ENCODE data around the gene CIC. TPM values are rescaled to one million over a fixed set of nuclear protein-coding genes. Genes with fewer than 3 reads are reported as not detected.

The CIC gene
- total and polyA plus RNA-seq, 9 of the 15 experiments (the other 6 are each of a cell fraction or from before 2014, with no cell fraction given): 0.07 to 44.7 (median 8.6) TPM

DNA sequence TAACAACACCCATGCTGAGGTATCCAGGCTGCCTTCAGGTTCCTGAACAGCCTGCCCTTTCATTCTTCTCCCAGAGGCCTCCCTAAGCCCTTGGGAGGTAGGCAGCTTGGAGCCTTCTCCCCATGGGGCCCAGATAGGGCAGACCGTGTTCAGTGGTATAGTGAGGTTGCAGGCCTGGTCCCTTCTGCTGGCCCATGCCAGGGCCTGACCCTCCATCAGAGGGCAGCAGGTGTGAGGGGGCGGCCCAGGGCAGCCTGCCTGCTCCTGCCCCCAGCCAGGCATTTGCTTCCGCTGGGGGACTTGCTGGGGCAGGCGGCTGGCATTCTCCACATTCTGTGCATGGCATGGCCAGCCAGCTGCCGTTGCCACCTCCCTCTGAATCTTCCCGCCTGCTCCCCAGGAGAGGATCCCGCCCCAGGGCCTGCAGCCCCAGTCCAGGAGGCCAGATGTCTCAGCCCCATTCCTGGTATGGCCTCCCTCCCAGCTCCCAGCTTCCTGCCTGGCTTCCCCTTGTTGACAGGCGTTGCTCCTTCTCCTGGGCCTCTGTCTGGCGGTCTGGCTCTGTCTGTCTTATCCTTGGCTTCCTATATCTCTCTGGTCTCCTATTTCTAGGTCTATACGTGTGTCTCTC, 8.9 kb downstream of the CIC start:
- H3K4me2 ChIP-seq (ENCODE audit: insufficient read depth, low read length): no peak overlapping the region
- no peak for DNase-seq (ENCODE audit: extremely low read depth in 1 of 4, low spot score in 3 of 4)
- H2AFZ ChIP-seq (ENCODE audit: low read depth, low read length): no peak overlapping the region
- H3K79me2 ChIP-seq (ENCODE audit: control insufficient read depth, insufficient read depth, low read length): peaks cover 49% of the 10 kb centered on the region
- H3K27ac ChIP-seq (ENCODE audit: extremely low read depth, low read depth, low read length): no peak overlapping the region
- H3K9me3 ChIP-seq (replicated peaks; ENCODE audit: control insufficient read depth, insufficient read depth, low read depth, low read length): no peaks in the 10 kb centered on the region
- intact Hi-C loops (cut with micrococcal nuclease): no loop called here
- peaks cover 28 to 63% of the 10 kb centered on the region in 2 experiments for H3K4me1 ChIP-seq (replicated peaks in 1 of 2; ENCODE audit: control insufficient read depth in 2 of 2, insufficient read depth in 2 of 2, low read length in 2 of 2)
- TF ChIP-seq SNRNP70 (optimal IDR thresholded peaks at IDR 0.05; ENCODE audit: low read depth, low read length) (no peak), POLR2G (IDR thresholded peaks at IDR 0.05; ENCODE audit: low read depth, low read length) (peak; percentile 46; the same call in 1 of the 2 replicates), RBFOX2 (IDR thresholded peaks at IDR 0.05; ENCODE audit: low read depth, low read length) (peak; percentile 40)
- no peaks in the 10 kb centered on the region for H3K27me3 ChIP-seq (ENCODE audit: control insufficient read depth in 2 of 2, insufficient read depth in 2 of 2, low read length in 2 of 2)
- no peak for FAIRE-seq
- CTCF ChIA-PET (ENCODE audit: low intra/inter-chr PET ratio): interaction anchor here (0.5 kb wide), 1 partner anchor 50 kb away, joined by 7 read pairs; no protein-coding TSS in a partner anchor
- no peaks in the 10 kb centered on the region for H4K20me1 ChIP-seq (replicated peaks; ENCODE audit: control insufficient read depth, insufficient read depth, low read length)
- no peak for ATAC-seq
- no peaks in the 10 kb centered on the region for H3K9me1 ChIP-seq (ENCODE audit: control insufficient read depth, insufficient read depth, low read length)
- WGBS (ENCODE audit: insufficient coverage, low coverage, missing lambda C conversion rate): 78% methylated on average over 9 of the region's 10 CpGs
- BruUV-seq (replicated peaks): no TSS peak
- in situ Hi-C loops (cut with MboI): no loop called here
- peak overlapping the region in 1 of 2 experiments; percentile 90; a peak in 2 of 4 replicates for H3K9ac ChIP-seq (ENCODE audit: insufficient read depth in 1 of 2, low read depth in 2 of 2, low read length in 2 of 2)
- POLR2A ChIA-PET: interaction anchor here (0.9 to 3.6 kb wide), 3 partner anchors 8 to 34 kb away, joined by 3 to 16 read pairs (median 4); partner anchors contain the start of gene CIC
- peaks cover 40% of the 10 kb centered on the region for H3K36me3 ChIP-seq (ENCODE audit: control insufficient read depth, insufficient read depth, low read length)
- H3K4me3 ChIP-seq: no peak overlapping the region
